NCI-H345 (cell line): ENCODE data around the gene QRFP.

Experiments used
- DNase-seq: peaks from one replicate; lab custom pipeline; 2025; lab: John Stamatoyannopoulos, UW

The QRFP gene

DNA sequence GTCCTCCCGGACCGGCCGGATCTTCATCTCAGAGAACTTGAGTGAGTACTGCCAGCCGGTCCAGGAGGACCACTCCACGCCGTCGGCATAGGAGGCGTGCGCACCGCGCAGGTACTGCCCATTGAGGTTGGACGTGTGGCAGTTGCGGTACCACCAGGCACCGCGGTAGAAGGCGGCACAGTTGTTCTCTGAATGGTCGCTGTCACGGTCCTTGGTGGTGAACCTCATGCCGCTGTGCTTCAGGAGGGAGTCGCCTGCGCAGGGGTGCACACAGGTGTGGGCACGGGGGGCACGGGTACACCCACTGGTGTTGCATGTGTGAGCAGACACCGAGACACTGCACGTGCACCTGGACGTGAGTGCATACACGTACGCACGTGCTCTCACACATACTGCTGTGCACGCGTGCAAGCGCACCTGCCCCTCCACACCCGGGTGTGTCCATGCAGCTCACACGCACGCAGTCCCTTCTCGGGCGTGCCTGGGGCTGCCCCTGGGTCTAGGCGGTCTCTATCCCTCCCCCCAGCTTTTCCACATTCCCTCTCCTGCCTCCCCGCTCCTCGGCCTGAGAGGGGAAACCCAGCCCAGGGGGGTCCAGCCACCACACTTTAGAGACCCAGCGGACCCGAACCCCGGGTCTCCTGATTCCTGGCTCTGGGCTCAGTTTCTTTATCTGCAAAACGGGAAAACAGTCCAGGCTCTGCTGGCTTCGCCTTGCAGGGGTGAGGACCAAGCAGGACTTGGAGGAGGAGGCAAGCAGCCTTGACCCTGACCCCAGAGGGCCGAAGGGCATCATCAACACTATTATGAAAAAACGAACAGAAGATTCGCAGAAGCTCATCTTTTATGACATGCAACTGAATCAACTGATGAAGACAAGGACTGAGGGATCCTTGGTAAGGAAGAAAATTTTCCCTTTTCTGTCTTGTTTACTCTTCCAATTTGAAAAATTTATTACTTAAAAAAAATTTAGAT, 7.7 kb upstream of the QRFP start:
- no peak for DNase-seq

DNA sequence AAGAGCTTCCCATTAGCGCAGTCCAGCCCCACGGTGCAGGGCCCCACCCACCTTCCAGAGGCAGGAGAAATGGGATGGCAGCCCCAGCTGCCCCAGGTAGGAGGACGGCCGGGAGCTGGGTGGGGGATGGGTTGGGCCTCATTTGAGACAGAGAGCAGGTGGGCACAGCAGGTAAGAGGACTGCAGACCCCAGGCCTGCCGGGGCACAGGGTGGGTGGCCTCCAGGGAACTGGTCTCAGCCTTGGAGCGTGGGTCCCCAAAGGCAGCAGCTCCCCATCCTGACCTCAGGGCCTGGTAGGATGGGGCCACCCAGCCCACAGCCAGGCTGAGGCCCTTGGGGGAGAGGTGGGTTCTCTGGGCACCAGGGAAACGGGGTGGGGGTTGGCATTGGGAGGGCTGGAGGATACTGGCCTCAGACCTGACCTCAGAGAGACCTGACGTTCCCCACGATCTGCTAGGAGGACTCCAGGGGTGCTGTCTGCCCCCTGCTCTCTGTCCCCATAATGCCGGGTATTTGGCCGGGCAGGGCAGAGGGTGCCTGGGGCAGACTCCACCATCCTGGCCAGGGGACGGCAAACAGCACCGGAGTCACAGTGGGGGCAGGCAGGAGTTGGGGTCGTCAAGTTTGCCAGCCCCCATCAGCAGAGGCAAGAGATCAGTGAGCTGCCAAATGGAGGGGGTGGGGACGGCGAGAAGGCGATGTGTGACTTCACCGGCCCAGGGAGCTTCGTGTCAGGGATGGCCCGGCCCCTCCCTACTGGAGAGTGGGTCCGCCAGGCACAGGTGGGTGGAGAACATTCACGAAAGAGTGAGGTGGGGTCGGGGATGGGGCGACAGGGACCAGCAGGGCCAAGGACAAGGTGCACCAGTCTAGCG, 6.8 kb upstream of the QRFP start:
- DNase-seq = no peak

DNA sequence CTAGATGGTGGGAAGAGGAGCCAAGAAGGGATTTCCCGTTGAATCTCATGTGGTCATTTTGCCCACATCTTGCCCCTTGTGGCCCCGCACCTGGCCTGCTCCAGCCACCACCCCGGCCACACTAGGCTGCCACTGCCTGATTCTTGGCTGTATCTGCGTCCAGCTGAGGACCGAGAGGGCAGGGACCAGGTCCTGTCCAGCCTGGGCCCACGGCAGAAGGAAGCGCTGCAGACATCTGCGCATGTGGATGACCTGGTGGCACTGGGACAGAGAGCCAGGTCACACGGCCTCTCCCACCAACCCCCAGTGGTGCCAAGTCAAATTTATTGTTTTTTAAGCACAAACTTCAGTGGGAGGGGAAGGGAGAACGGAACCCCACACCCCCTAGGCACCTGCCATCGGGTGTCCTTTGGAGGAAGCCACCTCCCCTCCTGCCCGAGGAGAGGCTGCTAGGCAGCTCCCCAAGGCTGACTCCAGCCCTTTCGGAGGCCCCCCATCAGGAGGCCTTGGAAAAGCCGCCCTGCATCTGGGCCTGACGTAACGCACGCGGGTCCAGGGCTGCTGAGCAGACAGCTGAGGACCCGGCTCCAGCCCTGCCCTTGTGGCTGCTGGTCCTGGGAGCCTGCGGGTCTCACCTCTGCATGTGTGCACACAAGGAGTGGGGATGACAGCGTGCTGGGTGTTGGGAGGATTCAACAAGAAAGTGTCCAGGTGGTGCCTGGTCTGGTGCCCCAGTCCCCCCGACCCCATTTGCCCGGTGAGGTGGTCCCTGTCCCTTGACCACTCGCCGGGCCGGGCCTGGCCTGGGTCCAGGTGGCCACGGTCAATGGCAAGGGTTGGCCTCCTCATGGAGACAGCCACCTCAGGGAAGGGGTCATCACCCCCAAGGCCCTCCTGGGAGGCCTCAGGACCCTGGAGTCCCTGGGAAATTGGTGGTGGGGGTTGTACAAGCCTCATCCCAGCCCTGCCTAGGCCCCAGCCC, 5.9 kb upstream of the QRFP start:
- DNase-seq = no peak

DNA sequence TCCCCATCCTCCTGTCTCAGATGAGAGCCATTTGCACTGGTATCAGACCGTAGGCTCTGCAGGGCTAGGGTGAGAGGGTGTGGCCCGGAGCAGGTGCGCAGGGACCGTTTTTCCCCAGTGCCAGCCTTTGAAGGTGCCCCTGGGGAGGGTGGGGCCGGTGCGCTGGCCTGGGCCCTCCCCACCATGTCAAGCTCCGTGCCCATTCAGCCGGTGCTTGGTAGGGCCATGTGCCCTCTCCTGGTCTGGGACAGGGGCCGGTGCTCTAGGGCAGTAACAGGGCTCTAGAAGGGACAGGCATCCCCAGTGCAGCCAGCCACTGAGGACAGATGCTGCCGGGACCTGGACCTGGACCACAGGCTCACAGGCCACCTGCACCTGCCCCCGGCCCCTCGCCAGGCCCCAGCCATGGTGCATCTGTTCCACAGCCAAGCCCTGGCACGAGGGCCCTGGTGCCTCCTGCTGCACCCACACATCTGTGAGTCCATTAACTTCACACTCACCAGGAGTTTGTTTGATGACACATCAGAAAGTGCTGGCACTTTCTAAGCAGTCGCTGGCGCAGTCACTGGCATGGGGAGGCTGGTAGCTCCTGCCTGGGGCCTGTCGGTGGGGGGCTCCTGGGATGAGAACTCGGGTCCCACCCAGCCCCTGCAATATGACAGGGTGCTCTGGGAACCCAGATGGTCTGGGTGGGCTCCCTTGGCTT, 5.0 kb upstream of the QRFP start:
- DNase-seq = no peak

DNA sequence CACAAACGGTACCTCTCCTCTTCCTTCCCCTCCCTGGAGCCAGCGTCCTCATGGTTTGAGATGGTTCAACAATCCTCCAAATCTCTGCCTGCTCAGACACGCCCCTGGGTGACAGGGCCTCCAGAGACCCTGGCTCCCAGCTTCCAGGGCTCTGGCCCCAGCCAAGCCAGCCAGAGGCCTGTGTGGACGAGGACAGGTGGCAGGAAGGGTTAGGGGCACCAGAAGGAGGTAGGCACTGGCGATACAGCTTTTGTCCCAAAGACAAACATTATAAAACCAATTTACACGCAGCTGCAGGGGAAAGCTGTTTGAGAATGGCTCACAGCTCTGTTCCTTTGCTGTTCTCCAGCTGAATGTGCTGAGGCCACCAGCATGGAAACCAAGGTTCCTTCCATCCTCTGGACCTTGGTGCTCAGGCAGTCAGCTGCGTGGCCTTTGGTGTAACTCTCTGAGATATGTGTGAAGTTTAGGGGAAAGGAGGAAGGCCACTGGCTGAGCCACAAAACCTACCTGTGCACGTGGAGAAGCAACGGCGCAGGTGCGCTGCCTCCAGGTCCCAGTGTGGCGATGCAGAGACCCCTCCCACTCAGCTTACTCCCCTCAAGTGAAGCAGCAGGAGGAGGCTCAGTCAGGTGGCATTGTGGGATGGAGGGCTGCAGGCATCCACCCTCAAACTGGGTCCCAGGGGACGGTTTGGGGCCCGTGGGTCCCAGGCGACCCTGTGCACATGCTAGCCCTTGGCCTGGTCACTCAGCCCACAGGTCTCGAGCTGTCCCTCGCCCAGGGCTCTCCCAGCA, 4.3 kb upstream of the QRFP start:
- DNase-seq = no peak

DNA sequence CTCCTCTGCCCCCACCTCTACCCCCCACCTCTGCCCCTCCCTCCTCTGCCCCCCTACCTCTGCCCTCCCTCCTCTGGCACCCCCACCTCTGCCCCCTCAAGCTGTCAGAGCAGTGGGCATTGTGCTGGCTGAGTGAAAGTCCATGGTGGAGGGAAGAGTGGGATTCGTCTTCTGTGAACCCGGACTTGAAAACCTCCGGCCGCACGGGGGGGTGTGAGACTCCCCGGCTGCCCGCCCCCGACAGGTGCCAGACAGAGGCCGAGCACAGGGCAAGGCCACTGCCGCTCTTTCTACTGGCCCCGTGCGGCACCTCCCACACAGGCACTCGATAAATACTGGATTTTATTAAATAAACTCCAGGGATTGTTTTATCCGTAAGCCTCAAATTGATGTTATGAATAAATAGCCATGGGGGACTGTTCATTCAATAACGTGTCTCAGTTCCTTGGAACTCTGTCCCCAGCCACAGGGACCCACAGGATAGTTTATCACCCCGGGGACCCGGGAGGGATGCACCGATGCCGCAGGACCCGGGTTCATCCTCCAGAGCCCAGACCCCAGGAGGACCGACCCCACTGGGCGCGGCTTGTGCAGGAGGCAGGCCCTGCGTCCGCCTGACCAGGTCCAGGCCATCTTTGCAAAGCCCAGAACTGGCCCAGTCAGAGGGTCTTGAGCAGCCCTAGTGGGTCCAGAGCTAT, 2.6 kb upstream of the QRFP start:
- no peak for DNase-seq

DNA sequence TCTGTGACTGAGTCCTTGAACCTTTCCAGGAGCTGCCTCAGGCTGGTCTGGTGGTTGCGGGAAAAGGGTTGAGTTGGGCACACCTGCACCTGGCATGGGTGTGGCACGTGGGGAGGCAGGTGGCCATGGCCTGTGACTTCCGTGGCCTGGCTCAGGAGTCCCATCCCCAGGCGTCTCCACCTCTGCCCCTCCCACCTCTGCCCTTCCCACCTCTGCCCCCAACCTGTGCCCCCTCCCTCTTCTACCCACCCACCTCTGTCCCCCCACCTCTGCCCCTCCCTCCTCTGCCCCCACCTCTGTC, 1.9 kb upstream of the QRFP start:
- no peak for DNase-seq

DNA sequence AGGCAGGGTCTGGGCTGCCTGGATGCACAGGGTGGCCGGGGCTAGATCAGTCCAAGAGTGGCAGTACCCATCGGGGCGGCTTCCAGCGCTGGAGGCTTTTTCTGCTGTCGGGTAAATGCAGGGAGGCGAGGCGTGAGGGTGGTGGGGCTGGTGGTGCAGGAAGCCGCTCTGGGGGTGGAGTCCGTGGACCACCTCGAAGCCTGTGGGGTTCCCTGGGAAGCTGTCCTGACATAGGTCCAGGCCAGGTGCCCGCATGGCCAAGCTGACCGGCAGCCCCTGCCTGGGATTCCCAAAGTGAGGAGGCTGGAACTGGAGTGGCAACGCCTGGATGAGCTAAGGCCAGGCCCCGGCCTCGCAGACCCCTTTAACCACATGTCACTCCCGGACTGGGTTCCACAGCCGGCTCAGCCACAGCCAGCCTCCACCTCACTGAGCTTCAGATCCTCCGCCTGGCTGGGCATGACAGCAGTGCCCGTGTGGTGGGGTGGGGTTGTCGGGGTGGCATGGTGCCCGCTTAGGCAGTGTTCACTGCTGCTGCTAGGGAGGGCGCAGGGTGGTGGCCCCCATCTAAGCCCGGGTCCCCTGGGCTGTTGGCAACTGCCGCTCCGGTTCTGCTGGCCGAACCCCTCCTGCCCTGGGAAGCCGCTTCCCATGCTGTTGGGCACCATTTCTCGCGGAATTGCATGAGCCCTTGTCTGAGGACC, 1.4 kb upstream of the QRFP start:
- DNase-seq = no peak

DNA sequence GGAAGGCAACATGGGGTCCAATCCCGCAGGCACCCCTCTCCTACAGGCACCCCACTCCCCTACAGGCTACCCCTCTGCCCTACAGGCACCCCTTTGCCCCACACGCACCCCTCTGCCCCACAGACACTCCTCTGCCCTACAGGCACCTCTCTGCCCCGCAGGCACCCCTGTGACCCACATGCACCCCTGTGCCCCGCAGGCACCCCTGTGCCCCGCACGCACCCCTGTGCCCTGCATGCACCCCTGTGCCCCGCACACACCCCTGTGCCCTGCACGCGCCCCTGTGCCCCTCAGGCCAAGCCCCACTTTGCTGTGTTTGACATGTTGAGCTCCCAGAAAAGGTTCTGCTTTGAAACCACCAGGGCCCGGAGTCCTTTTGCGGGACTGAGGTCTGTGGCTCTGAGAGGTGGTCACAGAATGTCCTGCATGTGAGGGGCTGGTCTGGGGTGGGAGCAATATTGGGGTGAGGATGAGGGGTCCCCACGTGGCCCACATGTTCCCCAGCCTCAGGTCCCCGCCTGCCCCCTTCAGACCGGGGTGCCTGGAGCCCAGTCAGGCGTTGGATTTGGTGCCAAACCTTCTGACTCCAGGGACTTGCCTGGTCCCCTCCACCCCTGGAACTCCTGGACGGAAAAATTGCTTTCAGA, 616 bp upstream of the QRFP start:
- no peak for DNase-seq

DNA sequence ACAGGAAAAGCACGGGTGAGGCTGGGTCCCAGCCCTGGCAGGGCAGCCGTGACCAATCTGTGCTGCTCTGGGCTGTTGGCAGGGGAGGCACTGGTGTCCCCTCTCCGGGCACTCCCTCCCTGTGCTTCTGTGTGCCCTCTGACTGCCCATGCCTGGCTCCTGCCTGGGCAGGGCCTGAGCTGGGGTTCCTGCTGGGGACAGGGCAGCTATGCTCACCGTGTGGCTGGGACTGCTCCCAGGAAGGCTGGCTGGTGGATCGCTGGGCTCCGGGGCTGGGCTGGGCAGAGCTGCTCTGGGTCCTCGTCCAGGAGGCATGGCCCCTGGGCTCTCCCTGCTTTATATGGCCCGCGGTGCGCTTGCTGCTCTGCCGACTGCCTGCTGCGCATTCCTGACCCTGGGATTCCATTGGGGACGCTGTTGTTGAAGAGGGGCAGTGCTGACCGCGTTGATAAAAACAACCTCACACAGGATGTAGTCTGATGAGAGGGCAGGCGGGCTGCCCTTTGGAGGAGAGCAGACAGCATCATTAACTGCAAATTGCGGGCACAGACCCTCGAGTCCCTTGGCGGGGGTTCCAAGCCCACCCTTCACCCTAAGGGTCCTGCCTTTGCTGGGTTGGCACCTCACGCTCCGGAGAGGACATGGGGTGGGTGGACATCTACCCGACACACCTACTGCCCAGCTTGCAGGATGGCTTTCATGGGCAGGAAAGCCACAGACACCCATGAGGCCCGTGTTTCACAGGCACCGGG, 955 bp downstream of the QRFP start:
- no peak for DNase-seq

DNA sequence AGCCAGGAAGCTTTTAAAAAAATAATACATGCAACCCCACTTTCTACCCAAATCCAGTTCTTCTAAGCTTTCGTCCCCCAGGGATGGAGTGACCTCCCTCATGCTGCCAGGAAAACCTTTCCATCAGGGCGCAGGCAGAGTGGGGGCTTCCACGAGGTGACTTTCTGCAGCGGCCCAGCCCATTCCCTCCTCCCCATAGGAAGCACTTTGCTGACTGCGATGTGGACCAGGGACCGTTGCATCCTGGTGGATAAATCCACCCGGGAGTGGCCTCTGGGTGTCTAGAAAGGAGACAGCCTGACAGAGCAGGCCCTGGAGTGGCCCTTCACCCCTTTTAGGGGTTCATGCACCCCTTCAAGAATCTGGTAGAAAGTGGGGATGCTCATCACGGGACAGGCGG, 1.6 kb downstream of the QRFP start:
- no peak for DNase-seq

DNA sequence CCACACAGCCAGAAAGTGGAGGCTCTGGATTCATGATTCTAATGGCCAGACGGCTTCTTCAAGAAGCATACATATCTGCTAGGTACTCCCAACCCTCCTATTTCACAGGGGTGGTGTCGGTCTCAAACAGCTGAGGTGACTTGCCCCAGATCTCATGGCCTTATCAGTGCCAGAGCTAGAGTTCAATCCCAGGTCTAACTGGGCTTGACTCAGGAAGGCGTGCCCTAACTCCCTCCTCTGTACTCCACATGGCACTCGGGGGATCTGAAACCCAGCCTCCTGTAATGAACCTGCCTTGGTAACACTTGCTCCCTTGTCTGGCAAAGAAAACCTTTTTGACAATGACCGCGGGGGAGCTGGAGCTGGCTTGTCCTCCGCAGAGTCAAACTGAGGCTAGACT, 2.1 kb downstream of the QRFP start:
- DNase-seq = no peak

DNA sequence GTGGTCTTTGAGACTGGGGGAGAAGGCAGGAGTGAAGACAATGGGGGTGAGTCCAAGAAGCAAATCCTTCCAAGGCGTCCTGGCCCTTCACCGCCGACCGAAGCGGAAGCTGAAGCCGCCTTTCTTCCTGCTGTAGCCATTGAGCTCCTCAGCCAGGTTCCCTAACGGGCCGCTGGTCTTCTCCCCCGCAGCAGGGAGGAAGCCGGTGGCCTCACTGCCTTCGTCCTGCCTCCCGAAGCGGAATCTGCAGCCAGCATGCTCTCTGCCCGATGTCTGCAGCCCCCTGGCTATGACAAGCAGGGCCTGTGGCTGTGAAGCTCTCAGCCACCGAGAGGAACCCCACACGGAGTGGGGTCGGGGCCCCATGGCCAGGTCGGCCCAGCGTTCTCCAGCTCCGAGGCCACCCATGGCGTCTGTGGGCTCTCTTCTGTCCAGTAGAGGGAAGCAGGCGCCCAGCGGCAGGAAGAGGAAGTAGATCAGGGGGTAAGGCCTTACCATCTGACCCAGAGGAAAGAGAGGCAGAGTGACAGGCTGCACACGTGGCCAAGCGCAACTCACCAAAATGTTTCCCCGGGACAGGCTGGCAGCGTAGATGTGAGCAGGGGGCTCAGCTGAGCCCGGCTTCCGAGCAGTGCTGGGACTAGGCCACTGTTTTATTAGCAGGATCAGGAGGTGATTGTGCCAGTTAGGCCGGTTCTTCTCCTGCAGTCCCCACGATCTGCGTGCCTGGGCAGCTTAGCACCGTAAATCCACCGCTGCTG, 3.1 kb downstream of the QRFP start:
- no peak for DNase-seq

DNA sequence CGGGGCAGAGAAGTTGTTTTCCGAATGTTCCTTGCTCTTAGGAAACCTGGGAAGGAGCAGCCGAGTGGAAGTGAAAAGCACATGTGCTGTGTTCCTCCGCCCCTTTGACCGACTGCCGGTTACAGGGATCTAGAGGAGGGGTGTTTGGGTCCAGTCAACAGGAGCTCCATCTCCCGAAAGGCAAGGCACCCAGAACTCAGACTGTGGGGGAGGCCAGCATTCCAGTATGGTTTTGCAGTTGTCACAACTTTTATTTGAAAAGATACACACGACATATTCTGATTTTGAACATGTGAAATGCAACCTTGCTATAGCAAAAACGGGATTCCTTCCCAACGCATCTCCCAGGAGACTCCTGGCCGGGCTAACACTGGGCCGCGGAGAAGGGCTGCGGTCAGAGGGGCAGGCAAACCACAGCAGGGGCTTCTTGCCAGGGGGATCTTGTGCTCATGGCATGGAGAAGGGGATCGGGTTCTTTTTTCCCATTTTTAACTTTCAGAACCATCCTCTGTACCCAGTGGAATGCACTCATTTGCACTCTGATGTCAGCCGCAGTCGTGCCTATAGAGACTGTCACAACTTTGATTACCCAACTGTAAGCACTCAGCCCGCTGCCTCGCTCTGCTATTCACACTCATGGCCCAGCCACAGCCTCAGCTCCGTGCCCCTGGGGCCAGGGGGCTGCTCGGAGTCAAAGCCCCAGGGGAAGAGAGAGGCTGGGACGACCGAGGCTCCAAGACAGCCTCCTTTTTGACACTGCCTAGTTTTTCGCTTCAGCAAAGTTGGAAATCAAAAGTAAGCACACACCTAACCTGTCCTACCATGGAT, 3.9 kb downstream of the QRFP start:
- no peak for DNase-seq

DNA sequence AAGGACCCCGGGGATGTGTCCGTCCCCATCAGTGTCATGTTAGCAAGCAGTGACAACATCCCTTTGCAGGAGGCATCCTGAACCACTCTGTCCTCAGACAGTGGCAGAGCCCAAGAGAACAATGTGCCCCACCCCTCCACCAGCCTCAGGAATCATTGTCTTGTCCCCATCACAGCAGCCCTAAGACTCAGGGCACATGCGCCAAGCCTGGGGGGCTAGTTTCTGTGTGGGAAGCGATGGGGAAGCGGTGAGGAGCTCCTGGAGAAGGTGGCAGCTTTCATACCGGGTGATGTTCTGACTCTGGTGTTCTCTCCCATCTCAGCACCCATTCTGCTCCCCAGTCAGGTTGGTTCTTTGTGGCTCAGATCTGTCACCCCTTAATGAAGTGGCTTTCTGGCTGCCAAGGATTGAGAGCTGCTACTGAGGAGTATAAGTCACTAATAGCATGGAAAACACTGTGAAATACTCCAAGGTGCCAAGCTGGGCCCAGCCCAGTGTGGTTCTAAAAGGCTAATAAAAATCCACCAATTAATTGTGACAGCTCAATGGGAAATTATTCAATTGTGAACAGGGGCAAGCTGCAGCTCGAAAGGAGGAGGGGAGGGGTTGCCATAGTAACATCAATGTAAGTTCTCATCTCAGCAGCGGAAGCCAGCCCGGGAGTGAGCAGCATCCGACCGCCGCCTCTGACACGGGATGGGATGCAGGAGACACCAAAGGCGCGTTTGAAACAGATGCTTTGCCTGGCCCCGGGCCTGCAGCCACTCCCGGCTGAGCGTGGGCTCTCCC, 4.7 kb downstream of the QRFP start:
- DNase-seq = no peak
